ENCODE measurements around the gene ANKRD42. TPM values are rescaled to one million over a fixed set of nuclear protein-coding genes. Genes with fewer than 3 reads are reported as not detected.
A peak's percentile ranks its signal among the peaks of the same experiment; 100 is the strongest.

Gene ANKRD42
- total and polyA plus RNA-seq, 9 donors = 2.7 to 5.6 (median 3.7) TPM

DNA sequence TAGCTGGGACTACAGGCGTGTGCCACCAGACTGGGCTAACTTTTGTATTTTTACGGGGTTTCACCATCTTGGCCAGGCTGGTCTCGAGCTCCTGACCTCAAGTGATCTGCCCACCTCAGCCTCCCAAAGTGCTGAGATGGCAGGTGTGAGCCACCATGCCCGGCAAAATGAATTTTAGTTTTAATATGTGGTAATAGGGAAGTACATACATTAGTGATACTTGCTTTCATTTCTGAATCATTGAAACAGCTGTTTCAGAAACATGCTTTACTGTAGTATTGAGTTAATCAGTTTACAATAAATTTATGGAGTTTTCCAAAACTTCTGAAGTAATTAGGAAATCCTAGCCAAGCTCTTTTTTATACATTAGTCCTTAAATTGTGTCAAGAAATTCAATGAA, 21.0 kb upstream of the ANKRD42 start:
- Histone ChIP-seq H3K27me3 (ENCODE audit: control insufficient read depth, insufficient read depth, low read length) (no peaks in the 10 kb centered on the region), H3K27ac (ENCODE audit: low read length) (no peak overlapping the region), H3K4me1 (ENCODE audit: control insufficient read depth, insufficient read depth, low read length) (peaks cover 3% of the 10 kb centered on the region), H3K36me3 (ENCODE audit: control insufficient read depth, insufficient read depth, low read length) (peaks cover 45% of the 10 kb centered on the region), H3K9me3 (replicated peaks; ENCODE audit: control insufficient read depth, low read depth, low read length) (peaks cover 3% of the 10 kb centered on the region), H3K4me3 (ENCODE audit: low read length) (no peak overlapping the region)
- WGBS (ENCODE audit: insufficient coverage) = 100% methylated on average over 1 of the region's 4 CpGs
- DNase-seq = no peak

DNA sequence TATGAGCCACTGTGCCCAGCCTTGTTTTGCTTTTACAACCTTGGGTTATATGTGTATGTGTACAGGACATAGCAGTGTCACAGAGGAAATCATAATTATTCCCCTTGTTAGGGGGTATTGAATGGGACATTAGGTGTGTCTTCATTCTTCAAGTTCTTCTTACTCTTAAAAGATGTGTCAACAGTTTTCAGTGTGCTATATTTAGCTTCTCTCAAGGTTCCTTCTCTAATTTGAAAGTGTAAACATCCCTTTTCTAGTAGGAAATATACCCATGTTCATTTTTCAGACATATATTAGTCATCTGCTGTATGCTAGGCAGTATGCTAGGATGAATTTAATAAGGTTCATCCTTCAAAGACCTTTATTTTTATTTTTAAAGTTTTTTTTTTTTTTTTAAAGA, 19.5 kb upstream of the ANKRD42 start:
- Histone ChIP-seq H3K27me3 (ENCODE audit: control insufficient read depth, insufficient read depth, low read length) (no peaks in the 10 kb centered on the region), H3K4me3 (ENCODE audit: low read length) (no peak overlapping the region), H3K9me3 (replicated peaks; ENCODE audit: control insufficient read depth, low read depth, low read length) (no peaks in the 10 kb centered on the region), H3K4me1 (ENCODE audit: control insufficient read depth, insufficient read depth, low read length) (peaks cover 3% of the 10 kb centered on the region), H3K27ac (ENCODE audit: low read length) (no peak overlapping the region), H3K36me3 (ENCODE audit: control insufficient read depth, insufficient read depth, low read length) (peaks cover 39% of the 10 kb centered on the region)
- DNase-seq = no peak

DNA sequence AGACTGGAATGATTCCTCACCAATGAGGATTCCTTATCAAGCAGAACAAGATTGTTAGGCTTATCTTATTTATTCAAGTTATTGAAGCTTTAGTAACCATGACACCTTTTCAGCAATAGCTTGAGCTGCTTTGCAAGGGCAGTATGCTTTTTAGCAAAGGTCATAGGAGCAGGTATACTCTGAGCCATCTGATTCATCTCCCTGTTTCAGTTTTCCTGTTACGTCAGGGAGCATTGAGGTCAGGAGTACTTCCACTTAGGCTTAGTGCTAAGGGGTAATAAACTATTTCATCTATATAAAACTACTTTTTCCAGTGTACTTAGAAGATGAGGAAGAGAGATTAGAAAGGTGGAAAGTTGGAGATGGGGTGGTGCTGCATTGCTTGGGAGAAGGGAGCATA, 17.7 kb upstream of the ANKRD42 start:
- no CpG with 5 or more reads among the region's 1 CpG for WGBS (ENCODE audit: insufficient coverage)
- H3K4me1 ChIP-seq (ENCODE audit: control insufficient read depth, insufficient read depth, low read length) = no peaks in the 10 kb centered on the region

DNA sequence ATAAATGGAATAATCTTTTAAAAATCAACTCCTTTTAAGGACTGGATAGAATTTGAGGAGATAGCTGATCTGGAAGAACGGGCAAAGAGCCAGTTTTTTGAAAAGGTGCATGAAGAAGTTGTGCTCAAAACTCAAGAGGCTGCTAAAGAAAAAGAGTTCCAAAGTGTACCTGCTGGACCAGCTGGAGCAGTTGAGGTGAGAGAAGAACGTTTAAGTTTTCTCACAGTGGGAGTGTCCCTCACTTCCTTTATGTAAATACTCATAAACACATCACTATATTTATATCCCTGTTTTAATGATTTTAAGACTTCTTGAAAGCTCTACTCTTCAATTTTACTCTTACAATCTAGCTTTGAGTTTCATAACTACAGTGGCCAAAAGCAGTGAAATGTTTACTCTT, 11.7 kb upstream of the ANKRD42 start:
- no peaks in the 10 kb centered on the region for H3K27me3 ChIP-seq (ENCODE audit: control insufficient read depth, insufficient read depth, low read length)
- no peaks in the 10 kb centered on the region for H3K9me3 ChIP-seq (replicated peaks; ENCODE audit: control insufficient read depth, low read depth, low read length)
- no peaks in the 10 kb centered on the region for H3K4me1 ChIP-seq (ENCODE audit: control insufficient read depth, insufficient read depth, low read length)
- no peak overlapping the region for H3K4me3 ChIP-seq (ENCODE audit: low read length)
- no CpG with 5 or more reads among the region's 2 CpGs for WGBS (ENCODE audit: insufficient coverage)
- no peak overlapping the region for H3K27ac ChIP-seq (ENCODE audit: low read length)
- no peak for DNase-seq
- H3K36me3 ChIP-seq (ENCODE audit: control insufficient read depth, insufficient read depth, low read length) = peaks cover 35% of the 10 kb centered on the region

More for the DNA sequence above, 17.7 kb upstream of the ANKRD42 start:
- Histone ChIP-seq H3K27me3 (ENCODE audit: control insufficient read depth, insufficient read depth, low read length) (no peaks in the 10 kb centered on the region), H3K9me3 (replicated peaks; ENCODE audit: control insufficient read depth, low read depth, low read length) (no peaks in the 10 kb centered on the region), H3K27ac (ENCODE audit: low read length) (no peak overlapping the region), H3K36me3 (ENCODE audit: control insufficient read depth, insufficient read depth, low read length) (peaks cover 41% of the 10 kb centered on the region), H3K4me3 (ENCODE audit: low read length) (no peak overlapping the region)
- no peak for DNase-seq

DNA sequence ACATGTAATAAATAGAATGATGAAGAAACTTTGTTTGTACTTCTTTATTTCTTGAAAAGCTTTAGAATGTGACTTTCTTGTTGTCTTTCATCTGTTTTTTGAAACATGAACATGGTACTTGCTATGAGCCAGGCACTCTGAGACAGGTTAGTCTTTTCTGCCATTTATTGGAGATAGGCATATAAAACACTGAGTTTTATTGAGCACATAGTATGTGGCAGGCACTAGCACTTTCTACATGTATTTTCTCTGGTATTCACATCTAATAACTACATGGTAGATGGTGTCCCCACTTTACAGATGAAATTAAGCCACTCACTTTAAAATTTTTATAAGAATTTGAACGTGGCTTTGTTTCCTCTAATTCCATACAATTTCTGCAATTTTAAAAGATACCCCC, 7.7 kb upstream of the ANKRD42 start:
- DNase-seq = no peak
- no peaks in the 10 kb centered on the region for H3K4me1 ChIP-seq (ENCODE audit: control insufficient read depth, insufficient read depth, low read length)
- no peaks in the 10 kb centered on the region for H3K9me3 ChIP-seq (replicated peaks; ENCODE audit: control insufficient read depth, low read depth, low read length)
- peaks cover 33% of the 10 kb centered on the region for H3K36me3 ChIP-seq (ENCODE audit: control insufficient read depth, insufficient read depth, low read length)
- WGBS (ENCODE audit: insufficient coverage) = no CpG with 5 or more reads among the region's 1 CpG
- no peak overlapping the region for H3K27ac ChIP-seq (ENCODE audit: low read length)
- H3K27me3 ChIP-seq (ENCODE audit: control insufficient read depth, insufficient read depth, low read length) = no peaks in the 10 kb centered on the region
- no peak overlapping the region for H3K4me3 ChIP-seq (ENCODE audit: low read length)

DNA sequence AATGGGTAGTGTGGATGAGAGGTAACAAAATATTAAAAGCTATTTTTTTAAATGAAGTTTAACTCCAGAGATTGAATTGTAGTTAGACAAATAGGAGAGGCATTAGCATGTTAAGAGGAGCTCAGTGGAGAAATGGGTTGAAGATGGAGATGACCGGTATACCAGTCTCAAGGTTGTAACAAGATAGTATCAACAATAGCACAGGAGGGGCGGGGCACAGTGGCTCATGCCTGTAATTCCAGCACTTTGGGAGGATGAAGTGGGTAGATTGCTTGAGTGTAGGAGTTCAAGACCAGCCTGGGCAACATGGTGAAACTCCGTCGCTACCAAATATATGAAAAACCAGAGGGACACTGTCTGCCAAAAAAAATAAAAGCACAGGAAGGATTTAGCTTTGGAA, 6.0 kb upstream of the ANKRD42 start:
- WGBS (ENCODE audit: insufficient coverage) = 100% methylated on average over 2 of the region's 4 CpGs
- Histone ChIP-seq H3K27ac (ENCODE audit: low read length) (no peak overlapping the region), H3K27me3 (ENCODE audit: control insufficient read depth, insufficient read depth, low read length) (no peaks in the 10 kb centered on the region), H3K36me3 (ENCODE audit: control insufficient read depth, insufficient read depth, low read length) (peaks cover 44% of the 10 kb centered on the region), H3K4me1 (ENCODE audit: control insufficient read depth, insufficient read depth, low read length) (peaks cover 2% of the 10 kb centered on the region), H3K4me3 (ENCODE audit: low read length) (no peak overlapping the region), H3K9me3 (replicated peaks; ENCODE audit: control insufficient read depth, low read depth, low read length) (no peaks in the 10 kb centered on the region)
- DNase-seq = no peak

DNA sequence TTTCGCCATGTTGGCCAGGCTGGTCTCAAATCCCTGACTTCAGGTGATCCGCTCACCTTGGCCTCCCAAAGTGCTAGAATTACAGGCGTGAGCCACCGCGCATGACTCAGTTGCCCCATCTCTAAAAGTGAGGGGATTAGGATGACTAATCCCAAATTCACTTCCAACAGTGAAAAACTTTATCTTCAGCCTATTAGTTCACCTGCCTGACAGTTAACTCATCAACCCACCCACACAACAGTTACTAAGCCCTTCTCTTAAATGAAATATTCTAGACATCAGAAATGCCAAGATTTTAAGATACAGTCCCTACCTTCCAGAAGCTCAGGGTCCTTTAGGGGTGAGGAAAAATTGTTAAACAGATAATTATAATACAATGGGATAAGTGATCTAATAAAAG, 2.0 kb upstream of the ANKRD42 start:
- no peak overlapping the region for H3K4me3 ChIP-seq (ENCODE audit: low read length)
- peaks cover 28% of the 10 kb centered on the region for H3K36me3 ChIP-seq (ENCODE audit: control insufficient read depth, insufficient read depth, low read length)
- peaks cover 12% of the 10 kb centered on the region for H3K4me1 ChIP-seq (ENCODE audit: control insufficient read depth, insufficient read depth, low read length)
- no peak for DNase-seq
- no peak overlapping the region for H3K27ac ChIP-seq (ENCODE audit: low read length)
- H3K9me3 ChIP-seq (replicated peaks; ENCODE audit: control insufficient read depth, low read depth, low read length) = no peaks in the 10 kb centered on the region
- WGBS (ENCODE audit: insufficient coverage) = 100% methylated on average over 3 of the region's 5 CpGs
- H3K27me3 ChIP-seq (ENCODE audit: control insufficient read depth, insufficient read depth, low read length) = no peaks in the 10 kb centered on the region

DNA sequence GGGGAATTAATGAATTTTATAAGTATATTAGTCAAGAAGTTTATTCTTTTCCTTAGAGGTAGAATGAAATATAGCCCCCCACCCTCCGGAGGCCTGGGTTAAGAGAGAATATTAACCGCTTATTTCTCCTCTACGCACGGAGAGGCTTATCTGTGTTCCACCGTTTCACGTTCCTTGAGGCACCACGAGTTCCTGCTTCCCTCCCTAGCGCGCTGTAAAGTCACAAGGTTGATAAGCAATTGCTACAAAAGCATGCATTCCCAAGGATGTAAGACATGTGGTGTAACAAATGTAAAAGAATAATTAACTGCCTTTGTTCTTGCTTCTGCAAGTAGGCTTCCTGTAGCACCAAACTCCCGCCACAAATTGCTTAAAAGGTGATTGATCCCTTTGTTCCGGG, 1.5 kb upstream of the ANKRD42 start:
- Histone ChIP-seq H3K36me3 (ENCODE audit: control insufficient read depth, insufficient read depth, low read length) (peaks cover 26% of the 10 kb centered on the region), H3K27ac (ENCODE audit: low read length) (no peak overlapping the region), H3K4me1 (ENCODE audit: control insufficient read depth, insufficient read depth, low read length) (peaks cover 12% of the 10 kb centered on the region), H3K9me3 (replicated peaks; ENCODE audit: control insufficient read depth, low read depth, low read length) (no peaks in the 10 kb centered on the region), H3K27me3 (ENCODE audit: control insufficient read depth, insufficient read depth, low read length) (no peaks in the 10 kb centered on the region), H3K4me3 (ENCODE audit: low read length) (no peak overlapping the region)
- no peak for DNase-seq
- 94% methylated on average over 3 of the region's 11 CpGs for WGBS (ENCODE audit: insufficient coverage)

DNA sequence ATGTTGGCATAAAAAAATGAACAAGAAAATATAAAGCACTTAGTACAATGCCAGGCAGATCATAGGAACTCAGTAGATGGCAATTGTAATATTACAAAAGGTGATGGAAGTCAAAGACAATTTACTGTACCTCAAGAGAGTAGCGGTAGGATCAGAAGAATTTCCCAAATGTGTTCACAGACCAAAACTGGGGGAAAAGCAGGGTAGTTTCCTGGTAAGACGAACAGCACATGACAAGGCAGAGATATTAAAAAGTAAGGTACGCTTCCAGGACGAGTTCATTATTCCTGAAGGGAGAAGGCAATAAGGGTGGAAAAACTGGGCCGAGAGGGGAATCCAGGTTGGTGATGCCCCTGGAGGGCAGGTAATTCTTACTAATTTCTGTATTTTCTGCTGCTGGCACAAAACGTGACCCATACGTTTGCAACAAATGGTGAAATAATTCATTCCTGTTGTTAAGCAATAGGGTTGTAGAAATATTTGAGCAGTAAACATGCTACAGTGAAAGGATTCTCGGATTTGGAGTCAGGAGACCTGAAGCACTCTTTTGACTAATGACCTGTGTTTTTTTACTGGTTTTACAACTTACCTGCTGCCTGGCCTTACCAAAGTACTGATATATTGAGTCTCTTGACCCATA, 786 bp upstream of the ANKRD42 start:
- DNase-seq = no peak
- 25% methylated on average over 7 of the region's 8 CpGs for WGBS (ENCODE audit: insufficient coverage)
- Histone ChIP-seq H3K27me3 (ENCODE audit: control insufficient read depth, insufficient read depth, low read length) (no peaks in the 10 kb centered on the region), H3K4me1 (ENCODE audit: control insufficient read depth, insufficient read depth, low read length) (peaks cover 12% of the 10 kb centered on the region), H3K27ac (ENCODE audit: low read length) (peak overlapping the region; percentile 97), H3K4me3 (ENCODE audit: low read length) (peak overlapping the region; percentile 98), H3K9me3 (replicated peaks; ENCODE audit: control insufficient read depth, low read depth, low read length) (no peaks in the 10 kb centered on the region), H3K36me3 (ENCODE audit: control insufficient read depth, insufficient read depth, low read length) (peaks cover 21% of the 10 kb centered on the region)

DNA sequence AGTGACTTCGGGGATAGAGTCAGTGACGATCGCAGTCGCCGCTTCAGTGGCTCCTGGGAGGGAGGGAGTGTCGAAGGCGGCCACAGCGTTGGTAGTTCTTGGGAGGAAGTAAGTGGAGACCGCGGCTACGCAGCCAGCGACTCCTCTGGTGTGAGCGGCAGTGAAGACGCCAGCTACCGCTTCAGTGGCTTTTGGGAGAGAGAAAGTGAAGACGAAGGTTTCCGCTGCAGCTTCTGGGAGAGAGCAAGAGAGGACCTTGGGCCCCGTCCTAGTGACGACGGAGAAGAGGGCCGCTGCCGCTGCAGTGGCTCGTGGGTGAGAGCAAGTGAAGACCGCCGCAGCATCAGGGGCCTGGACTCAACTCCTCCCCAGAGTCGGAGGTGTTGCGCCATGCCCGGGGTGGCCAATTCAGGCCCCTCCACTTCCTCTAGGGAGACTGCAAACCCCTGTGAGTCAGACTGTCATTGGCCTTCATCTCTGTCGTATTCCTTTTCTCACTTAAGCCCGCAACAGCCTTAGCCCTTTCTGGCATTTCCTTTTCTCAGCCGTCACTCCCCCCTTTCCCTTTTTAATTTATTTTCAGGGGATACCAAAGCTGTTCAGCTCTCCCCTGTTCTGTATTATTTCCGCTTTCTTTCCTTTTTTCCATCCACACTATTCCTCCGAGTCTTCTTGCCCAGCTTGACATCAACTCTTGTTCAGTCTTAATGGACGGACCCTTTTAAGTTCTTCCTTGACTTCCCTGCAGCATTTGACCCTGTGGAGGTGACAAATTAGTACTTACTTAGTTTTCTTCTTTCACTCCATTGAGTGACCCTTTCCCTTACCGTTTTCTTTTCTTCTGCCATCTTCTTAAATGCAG, 1.0 kb downstream of the ANKRD42 start:
- peak overlapping the region; percentile 98 for H3K4me3 ChIP-seq (ENCODE audit: low read length)
- no peaks in the 10 kb centered on the region for H3K27me3 ChIP-seq (ENCODE audit: control insufficient read depth, insufficient read depth, low read length)
- peaks cover 21% of the 10 kb centered on the region for H3K36me3 ChIP-seq (ENCODE audit: control insufficient read depth, insufficient read depth, low read length)
- peaks cover 12% of the 10 kb centered on the region for H3K4me1 ChIP-seq (ENCODE audit: control insufficient read depth, insufficient read depth, low read length)
- DNase-seq = peak; percentile 66
- no peaks in the 10 kb centered on the region for H3K9me3 ChIP-seq (replicated peaks; ENCODE audit: control insufficient read depth, low read depth, low read length)
- H3K27ac ChIP-seq (ENCODE audit: low read length) = peak overlapping the region; percentile 97
- WGBS (ENCODE audit: insufficient coverage) = 2% methylated on average over 34 of the region's 35 CpGs
